SHP77 treated with DMSO at 0.1 percent for 48 hours (cell line): ENCODE measurements around the gene RSAD1.

Source experiments
- DNase-seq: peaks from one replicate; lab custom pipeline; 2025; lab: John Stamatoyannopoulos, UW

Gene RSAD1

DNA sequence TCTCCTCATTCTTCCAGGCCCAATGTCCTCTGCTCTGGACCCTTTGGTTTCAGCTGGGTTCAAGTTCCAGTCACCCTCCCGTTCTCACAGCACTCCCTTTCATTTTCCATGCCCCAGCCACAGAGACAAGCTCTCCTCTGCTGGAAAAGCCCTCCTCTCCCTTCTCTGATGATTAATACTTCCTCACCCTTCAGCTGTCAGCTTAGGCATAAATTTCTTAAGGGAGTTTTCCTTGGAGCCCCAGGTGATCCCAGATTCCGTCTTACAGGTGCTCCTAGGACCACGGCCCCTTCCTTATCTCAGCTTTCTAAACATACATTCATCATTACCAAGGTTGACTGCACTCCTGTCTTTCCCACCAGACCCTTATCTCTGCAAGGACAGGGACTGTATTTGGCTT is 20.4 kb upstream of the RSAD1 start:
- no peak for DNase-seq

- DNase-seq, result peak; percentile 20
Observed at GRCh38 chr17:50458701-50459676, 19.7 kb upstream of the RSAD1 start.

DNA sequence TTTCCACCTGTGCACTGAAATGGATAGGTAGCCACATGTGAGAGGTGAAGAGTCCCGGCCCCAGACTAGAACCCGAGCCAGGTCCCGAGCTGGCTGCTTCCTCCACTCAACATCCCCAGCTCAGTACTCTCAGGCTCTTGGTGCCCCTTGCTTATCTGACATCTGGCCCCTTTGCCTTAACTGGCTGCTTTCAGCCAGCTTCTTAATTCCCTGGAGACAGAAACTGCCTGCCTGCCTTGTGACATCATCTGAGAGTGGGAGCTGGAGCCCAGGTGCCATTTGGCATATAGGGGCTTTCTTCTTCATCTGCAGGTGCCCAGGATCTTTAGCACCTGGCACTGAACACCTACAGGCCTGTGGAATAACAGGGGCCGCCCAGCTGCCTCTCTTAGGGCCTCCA is 18.9 kb upstream of the RSAD1 start:
- DNase-seq, result no peak

DNA sequence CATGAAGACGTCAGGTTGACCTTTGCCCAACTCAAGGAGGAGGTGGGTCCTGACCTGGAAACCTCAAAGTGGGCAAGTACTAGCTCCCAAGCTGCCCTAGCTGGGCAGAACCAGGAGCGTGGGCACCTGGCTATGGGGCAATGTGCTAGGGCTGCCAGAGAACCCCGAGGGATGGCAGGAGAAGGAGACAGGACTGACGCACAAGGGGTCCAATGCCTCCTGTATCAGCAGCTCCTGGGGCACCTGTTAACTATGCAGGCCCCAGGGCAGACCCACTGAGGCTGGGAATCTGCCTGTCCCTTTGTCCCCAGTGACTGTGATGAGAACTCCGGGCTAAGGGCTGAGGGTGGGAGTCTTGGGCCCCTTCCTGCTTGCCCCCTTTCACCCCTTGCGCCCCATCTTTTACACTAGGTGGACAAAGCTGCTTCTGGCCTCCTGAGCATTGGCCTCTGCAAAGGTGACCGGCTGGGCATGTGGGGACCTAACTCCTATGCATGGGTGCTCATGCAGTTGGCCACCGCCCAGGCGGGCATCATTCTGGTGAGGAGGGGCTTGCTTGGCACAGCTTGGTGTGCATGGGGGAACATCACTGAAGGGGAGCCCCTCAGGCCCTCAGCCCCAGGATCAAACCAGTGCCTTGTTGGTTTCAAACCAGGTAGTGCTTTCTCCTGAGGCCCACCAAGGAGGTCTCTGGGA is 17.7 kb upstream of the RSAD1 start:
- no peak for DNase-seq

DNA sequence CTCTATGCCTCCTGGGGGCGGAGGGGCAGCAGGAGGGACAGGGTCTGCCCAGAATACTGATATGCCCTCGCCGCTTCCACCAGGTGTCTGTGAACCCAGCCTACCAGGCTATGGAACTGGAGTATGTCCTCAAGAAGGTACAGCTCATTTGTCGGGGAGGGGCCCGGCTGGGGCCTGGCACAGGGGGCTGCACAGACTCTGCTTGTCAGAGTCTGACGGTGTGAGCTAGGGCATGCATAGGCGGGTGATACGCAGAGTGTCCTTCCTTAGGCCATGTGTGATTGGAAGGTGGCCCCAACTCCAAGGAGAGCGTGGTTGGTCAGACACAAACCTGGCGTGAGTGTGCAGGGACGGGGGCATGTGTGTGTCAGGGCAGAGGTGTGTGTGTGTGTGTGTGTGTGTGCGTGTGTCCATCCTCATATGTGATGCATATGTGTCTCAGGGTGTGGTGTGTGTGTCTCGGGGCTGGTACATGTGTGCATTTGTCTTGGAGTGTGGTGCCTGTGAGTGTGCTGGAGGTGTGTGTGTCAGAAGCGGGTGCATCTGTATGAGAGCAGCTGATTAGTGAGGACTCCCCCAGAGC is 17.0 kb upstream of the RSAD1 start:
- DNase-seq, result no peak

- no peak for DNase-seq
Observed at GRCh38 chr17:50462446-50462845, 16.2 kb upstream of the RSAD1 start.

GRCh38 chr17:50464121-50464520 is 14.5 kb upstream of the RSAD1 start:
- no peak for DNase-seq

GRCh38 chr17:50464736-50465135 is 13.9 kb upstream of the RSAD1 start:
- DNase-seq, result no peak

GRCh38 chr17:50465171-50465570 is 13.5 kb upstream of the RSAD1 start:
- no peak for DNase-seq

- no peak for DNase-seq
Observed at GRCh38 chr17:50465635-50466034, 13.0 kb upstream of the RSAD1 start.

- DNase-seq, result no peak
Observed at GRCh38 chr17:50466371-50467113, 12.1 kb upstream of the RSAD1 start.

DNA sequence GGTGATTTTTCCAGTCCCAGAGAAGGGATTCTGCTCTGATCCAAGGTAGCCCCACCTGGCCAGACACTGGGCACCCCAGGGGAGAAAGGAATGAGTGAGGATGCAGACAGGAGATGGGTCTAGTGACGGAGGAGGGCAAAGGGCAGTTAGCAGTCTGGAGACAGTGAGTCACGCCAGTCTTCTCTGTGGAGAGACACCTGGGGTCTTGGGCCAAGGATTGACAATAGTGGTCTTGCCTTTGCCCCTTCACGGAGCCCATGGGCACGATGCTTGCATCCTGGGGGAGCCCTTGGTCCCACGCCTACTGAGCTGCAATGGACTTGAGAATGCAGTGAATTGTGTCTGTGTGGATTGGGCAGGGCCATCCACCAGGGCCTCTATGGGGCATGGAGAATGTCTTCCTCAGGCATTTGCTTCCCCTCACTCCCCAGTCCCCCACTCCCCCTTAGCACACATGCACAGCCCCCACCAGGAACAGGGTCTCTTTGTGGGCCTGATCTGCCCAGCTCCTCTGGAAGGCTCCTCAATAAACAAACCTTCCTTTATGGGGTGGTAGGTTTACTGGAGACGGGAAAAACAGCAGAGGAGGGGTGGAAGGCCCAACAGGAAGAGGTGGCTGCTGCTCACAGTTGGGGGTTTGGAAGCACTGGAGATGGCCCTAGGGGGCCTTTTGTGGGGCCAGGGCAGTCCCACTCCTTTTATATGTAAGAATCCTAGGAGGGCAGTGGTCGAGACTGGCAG is 11.4 kb upstream of the RSAD1 start:
- no peak for DNase-seq

DNA sequence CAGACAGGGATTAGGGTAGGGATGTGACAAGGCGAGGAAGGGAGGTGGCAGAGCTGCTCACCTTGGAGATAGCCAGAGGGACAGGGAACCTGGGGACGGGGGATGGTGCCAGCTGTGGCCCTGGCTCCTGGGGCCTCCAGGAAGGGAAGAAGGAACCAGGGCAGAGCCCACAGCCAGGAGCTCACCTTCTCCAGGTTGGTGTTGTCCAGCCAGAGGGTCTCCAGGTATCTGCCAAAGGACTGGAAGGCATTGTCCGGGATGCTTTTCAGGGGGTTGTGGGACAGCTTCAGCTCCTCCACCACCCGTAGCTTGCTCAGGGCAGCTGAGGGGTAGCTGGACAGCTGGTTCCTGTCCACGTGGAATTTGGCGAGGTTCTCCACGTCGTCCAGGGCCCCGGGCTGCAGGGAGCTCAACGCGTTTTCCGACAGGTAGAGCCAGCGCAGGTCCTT is 10.8 kb upstream of the RSAD1 start:
- DNase-seq, result no peak

GRCh38 chr17:50468304-50469207 is 10.1 kb upstream of the RSAD1 start, which contains the start of gene CHAD:
CHAD (minus strand) TSS chr17:50468880; CDS start chr17:50468813, 67 bp downstream.
- no peak for DNase-seq

- no peak for DNase-seq
Observed at GRCh38 chr17:50469208-50469605, 9.5 kb upstream of the RSAD1 start.

DNA sequence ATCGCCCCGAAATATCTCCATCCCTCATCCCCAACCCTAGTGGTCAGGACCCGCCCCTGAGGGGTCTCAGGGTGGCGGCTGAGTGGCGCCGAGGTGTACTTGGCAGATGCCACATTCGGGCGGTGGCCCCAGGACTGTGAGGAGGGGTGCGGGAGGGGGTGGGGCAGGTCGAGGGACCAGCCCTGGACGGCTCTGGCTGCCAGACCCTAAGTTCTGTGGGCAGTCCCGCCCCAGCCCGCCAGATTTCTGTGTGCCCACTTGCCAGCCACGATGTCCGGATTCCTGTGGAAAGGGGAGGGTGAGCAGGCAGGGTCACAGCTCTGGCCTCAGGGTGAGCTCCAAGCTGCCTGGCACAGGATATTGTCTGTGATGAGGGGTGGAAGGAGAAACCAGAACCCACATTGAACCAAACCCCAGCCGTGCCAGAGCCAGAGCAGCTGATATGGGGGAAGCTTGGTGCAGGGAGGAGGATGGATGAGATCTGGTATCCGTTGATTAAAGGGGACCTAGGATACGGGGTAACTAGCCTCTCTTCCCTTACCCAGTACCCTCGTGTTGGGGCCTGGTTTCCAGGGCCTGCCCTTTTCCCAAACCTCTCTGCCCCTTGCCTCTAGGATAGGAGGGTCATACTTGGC is 8.9 kb upstream of the RSAD1 start:
- no peak for DNase-seq

- DNase-seq, result no peak
Observed at GRCh38 chr17:50470426-50470825, 8.2 kb upstream of the RSAD1 start.

DNA sequence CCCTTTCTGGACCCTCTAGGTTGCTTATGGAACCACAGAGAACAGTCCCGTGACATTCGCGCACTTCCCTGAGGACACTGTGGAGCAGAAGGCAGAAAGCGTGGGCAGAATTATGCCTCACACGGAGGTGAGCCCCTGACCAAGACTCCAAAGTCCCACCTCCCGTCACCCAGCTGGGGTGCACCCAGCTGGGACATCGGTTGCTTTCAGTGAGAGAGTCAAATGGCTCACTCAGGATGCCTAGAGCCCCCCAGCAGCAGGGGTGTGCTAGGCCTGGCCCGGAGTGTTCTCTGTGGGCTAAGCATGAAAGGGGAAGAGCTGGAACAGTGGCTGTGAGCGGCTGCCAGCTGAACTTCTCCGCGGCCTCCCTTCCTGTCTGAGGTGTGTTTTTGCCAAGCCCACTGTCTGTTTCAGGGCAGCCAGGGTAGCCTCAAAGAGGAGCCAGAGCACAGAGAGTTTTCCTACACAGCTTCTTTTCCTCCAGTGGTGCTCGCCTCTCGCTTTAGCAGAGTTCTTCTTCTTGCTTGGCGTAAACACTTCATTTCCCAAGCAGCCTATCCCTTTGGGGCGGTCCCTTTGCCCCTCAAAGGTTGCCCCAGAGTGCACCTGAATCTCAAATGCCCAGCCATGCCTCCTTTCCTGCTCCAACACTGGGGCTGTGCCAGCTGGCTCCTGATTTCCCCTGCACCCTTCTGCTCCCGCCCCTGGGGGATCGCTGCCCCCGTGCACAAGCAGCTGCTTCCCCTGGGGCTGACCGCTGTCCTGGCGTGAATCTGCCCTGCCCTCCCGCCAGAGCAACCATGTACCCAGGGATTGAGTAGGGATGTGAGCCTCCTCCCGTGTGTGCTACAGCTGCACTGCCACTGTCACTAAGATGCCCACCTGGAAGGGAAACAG is 7.4 kb upstream of the RSAD1 start:
- DNase-seq, result no peak

- no peak for DNase-seq
Observed at GRCh38 chr17:50472286-50472685, 6.4 kb upstream of the RSAD1 start.
